SK-N-MC (cell line): ENCODE data around the gene UST.

ENCODE experiments used
- EZH2 ChIP-seq: fragments of 200-600 bp; sonication (generic); IDR thresholded peaks from one replicate; pipeline ENCODE4 v1.6.1; 2017; ENCODE audit warnings: antibody characterized with exemption
- FOXP2 ChIP-seq: optimal IDR thresholded peaks from 2 replicates; pipeline ENCODE3; 2011; ENCODE audit warnings: mild to moderate bottlenecking, moderate library complexity; ENCODE audit not compliant: insufficient read depth; ENCODE audit errors: extremely low read length, control extremely low read depth
- POLR2AphosphoS5 ChIP-seq: IDR thresholded peaks from 2 replicates; pipeline ENCODE4 v1.6.1; 2012; ENCODE audit warnings: mild to moderate bottlenecking, low read depth, low read length, borderline replicate concordance

DNA sequence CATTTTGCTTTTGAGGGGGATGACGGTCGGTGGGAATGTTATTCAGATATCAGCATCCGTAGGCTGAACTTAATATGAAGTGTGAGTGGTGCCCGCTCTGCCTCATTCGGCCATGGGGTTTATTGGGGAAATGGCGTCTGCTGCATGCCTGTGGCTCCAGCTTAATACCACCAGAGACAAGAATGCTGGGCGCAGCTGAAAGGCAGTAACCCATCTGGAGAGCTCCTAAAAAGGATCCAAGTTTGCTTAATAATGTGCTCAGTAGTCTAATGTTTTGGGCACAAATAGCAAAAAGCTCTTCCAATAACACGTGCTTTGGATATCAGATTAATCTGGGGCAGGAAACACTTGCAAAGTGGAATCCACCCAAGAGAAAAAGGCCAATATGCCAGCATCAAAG, 297.7 kb downstream of the UST start:
- TF ChIP-seq POLR2AphosphoS5 (no peak), EZH2 (no peak), FOXP2 (no peak)
